HG03469 (cell line): Measurements from ENCODE around the gene ETV6.
A peak's percentile ranks its signal among the peaks of the same experiment; 100 is the strongest.

Source experiments
- ATAC-seq: cut with Tn5 transposase; IDR thresholded peaks from one replicate; pipeline ENCODE4 v1.9.1; 2021; ENCODE audit warnings: mild to moderate bottlenecking, moderate library complexity, moderate number of reproducible peaks; ENCODE audit not compliant: unreplicated experiment

Gene ETV6

GRCh38 chr12:11713202-11713601 lies 63.7 kb downstream of the ETV6 start:
- ATAC-seq, result no peak

DNA sequence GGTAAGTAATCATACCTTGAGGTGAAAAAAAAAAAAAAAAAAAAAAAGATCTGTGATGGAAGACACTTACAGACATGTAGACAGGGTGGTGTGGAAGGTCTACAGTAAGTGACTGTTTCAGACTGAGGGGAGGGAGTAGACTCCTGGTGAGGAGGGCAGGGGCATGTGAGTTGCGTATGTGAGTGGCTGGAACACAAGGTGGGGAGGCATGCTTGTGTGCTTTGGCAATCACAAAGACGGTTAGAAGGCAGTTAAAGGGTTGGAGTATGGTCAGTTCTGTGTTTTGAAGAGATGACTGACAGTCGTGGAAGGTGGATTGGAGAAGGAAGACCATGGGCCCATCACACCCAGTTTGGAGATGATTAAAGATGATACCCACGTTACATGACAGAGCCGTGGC lies 65.2 kb downstream of the ETV6 start:
- ATAC-seq, result no peak

DNA sequence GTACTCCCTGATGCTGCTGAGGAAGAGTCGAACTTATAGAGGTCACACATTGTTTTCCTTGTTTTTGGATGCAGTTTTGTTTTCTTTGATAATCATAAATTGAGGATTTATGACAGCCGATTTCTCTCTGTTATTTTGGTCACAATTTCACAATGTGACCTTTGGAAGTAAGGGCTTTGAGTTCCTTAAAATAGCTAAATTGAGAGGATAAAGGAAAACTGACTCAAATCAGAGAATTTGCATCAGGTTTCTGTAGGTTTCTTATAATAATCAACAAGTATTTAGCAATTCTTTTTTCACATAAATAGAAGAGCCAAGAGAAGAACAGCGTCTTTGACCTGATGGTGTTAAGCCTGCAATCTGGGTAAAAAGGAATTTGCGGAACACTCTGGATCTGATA lies 66.1 kb downstream of the ETV6 start:
- ATAC-seq, result no peak

DNA sequence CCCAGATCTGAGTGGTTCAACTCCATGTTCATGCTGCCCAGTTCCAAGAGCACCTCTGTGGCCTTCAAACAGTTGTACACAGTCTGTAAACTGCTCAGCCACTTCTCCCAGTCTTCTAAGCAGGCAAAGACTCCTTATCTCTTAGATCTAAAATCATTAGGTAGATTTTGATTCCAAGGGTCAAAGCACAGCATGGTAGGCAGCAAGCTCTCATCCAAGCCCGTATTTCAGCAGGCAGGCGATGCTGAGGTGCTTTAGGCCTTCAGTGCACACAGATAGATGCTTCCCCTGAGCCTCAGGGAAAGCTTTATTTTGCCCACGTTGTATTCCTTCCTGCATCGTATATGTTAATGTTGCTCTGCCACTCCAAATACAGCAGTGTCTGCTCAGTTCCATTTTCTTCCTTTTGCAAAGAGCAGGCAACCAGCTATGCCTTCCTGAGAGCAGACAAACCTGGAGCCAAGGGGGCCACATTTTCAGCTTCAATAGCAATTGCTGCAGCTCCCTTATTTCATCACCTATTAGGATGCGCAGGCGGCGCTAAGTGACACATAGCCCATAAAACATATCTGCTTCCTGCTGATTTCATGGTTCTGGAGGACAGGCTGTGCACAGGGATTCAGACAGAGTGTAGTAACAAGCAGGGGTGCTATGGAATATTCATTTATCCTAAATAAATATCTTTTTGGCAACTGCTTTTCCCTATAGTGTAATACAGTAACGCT lies 67.5 kb downstream of the ETV6 start:
- no peak for ATAC-seq

DNA sequence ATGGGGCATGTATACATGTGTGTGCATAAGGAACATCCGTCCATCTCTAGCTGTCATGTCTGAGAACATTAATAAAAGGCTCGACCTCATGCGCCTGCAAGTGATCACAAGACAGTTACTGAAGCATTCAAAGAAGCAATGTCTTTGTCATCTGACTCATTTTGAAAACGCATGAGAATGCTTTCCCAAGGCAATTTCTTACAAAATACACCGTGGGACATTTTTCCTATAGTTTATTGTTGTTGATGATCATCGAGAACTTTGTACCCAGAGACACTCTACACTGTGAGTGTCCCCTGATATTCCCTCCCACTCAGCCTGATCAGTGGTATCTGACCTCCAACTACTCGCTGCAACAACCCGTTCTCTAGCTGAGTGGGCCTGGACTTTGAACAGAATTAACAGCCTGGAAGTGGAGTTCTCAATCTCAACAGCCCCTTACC lies 68.1 kb downstream of the ETV6 start:
- no peak for ATAC-seq

GRCh38 chr12:11718105-11718504 lies 68.6 kb downstream of the ETV6 start:
- no peak for ATAC-seq

GRCh38 chr12:11718768-11719253 lies 69.3 kb downstream of the ETV6 start:
- no peak for ATAC-seq

DNA sequence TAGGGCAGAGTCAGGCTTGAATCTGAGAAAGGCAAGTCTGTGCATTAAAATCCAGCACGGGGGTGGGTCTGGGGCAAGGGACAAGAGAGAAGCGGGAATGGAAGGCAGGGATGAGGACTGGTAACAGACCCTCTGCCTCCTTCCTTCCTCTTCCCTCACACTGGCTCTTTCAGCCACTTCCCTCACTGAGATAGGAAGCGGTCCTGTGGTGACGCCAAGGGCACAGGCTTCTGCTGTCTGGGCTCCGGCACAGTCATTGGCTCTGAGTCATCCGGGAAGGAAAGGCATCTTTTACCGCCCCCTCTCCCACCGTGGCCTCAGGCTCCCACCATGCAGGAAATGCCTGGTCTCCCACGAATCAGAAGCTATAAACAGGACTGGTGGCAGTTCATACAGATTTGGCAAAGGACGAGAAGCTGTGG lies 70.2 kb downstream of the ETV6 start:
- ATAC-seq, result no peak

DNA sequence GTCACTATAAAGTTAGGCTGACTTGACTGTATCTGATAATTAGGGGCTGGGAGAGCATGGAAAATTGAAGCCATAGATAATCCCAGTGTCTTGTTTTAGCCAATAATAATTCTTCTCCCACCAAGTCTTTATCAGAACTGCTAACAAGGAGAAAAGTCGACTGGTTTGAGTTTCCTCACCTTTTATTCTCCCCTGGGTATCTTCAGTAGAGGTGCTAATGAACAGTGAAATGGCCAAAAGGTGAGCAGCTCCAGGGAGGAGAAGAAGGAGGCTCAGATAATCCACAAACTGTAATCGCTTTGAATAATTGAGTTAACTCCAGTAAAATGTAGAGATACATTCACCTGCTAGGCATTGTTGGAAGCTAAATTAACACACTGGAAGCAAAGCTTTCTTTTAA lies 72.6 kb downstream of the ETV6 start:
- ATAC-seq, result no peak

DNA sequence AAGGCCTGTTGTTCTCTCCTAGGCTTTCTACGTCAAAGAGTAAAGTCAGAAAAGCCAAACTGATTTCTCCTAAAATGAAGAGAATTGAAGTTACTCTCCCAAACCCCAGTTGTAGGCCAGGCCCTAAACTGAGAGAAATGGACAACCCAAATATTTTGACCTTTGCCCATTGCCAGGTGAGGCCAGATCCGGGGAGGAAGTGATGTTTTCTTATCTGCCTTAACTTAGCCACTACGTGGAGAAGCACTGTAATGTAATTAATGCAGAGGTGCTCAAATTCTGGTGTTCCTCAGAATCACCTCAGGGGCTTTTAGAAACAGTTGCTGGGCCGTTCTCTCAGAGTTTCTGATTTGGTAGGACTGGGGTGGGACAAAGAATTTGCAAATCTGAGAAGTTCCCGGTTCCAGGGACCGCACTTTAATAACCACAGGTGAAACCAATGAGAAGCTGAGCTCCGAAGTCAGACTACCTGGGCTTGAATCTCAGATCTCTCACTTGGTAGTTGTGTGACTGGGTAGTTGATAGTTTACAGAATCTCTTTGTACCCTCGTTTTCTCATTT lies 73.2 kb downstream of the ETV6 start:
- no peak for ATAC-seq

- no peak for ATAC-seq
These were observed 74.5 kb downstream of the ETV6 start for GRCh38 chr12:11723993-11724392.

DNA sequence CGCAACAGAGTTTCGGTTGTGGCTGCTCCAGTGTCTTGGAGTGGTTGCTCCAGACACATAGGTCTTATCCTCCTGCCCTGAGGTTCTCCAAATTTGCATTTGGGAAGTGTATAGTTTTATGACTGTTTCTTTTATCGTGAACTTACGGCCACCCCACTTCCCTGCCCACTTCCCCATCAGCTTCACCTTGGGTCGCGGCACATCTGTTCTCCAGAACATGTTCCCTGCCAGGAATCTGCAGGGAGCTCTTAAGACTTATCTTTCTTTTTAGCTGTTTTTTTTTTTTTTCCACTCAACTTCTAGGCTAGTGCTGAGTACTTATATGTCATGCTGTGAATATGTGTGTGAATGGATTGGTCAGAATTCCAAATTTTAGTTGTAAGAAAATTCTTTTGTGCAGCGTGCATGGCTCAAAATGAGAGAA lies 75.4 kb downstream of the ETV6 start:
- no peak for ATAC-seq

- no peak for ATAC-seq
These were observed 76.2 kb downstream of the ETV6 start for GRCh38 chr12:11725686-11726085.

DNA sequence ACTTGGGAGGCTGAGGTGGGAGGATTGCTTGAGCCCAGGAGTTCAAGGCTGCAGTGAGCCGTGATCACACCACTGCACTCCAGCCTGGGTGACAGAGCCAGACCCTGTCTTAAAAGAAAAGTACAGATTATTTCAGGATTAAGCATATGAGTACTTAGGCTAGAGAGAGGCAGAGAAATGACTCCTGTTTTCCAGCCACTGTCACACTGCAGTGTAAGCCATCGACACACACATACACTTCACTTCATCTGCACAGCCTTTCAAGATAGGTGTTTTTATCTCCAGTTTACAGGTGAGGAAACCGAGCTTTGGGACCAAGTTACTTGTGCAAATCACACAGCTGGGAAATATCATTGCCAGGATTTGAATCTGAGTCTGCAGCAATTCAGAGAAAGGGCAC lies 77.2 kb downstream of the ETV6 start:
- no peak for ATAC-seq

DNA sequence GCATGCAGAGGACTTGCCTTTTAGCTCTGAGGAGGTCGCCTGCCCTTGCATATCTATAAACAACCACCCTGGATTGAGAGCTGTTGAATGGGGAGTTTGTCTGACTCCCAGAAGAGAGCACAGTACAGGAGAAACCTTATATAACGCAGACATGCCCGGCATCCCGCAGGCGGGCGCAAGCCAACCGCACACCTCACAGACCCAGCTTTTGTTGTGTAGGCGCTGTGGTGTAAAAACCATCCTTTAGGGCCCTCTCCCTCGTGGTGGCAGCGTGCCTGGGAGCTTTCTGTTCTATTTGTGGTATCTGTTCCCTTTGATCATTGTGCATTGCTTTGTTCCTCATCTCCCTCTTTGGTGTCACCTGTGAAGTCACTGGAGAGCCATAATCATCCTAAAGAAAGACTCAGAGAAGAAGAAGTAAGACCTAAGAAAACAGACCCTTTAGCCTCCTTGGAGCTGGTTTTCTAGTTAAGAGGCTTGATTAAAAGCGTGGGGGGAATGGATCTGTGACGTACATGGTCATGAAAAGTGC lies 77.7 kb downstream of the ETV6 start:
- ATAC-seq, result no peak

DNA sequence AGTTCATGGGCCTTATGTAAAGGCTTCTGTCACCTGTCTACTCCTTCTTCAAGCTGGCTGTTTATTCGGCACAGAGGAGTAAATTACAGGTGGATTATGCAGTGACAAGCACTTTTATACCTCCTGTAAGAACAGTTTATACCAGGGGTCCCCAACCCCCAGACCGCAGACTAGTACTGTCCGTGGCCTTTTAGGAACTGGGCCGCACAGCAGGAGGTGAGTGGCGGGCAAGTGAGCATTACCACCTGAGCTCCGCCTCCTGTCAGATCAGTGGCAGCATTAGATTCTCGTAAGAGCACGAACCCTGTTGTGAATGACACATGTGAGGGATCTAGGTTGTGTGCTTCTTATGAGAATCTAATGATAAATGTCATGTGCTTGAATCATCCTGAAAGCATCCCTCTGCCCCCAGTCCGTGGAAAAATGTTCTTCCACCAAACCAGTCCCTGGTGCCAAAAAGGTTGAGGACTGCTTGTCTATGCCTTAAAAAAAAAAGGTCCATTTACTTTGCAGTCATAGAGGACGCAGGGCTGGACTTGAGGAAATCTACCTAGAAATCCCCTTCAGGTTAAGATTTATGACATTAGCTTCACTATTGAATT lies 78.8 kb downstream of the ETV6 start:
- no peak for ATAC-seq

DNA sequence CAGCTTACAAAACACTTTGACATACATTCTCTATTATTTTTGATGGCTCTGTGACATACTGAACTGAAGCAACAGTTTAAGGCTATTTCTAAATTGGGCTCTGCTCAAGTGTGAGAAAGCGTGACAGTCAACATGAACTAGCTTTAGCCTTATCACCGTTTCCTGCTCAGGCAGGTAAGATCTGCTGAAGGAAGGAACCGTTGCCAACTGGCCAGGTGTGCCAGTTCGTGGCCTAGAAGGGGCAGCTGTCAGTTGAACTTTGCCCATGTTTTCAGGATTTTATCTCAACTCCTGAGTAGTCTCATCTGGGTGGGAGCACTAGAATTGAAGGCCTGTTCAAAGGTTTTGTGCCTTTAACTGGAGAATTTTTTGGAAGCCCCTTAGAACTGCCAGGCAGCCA lies 79.5 kb downstream of the ETV6 start:
- peak; percentile 30 for ATAC-seq

GRCh38 chr12:11729439-11730150 lies 80.1 kb downstream of the ETV6 start:
- no peak for ATAC-seq

GRCh38 chr12:11730299-11731041 lies 81.0 kb downstream of the ETV6 start:
- no peak for ATAC-seq

DNA sequence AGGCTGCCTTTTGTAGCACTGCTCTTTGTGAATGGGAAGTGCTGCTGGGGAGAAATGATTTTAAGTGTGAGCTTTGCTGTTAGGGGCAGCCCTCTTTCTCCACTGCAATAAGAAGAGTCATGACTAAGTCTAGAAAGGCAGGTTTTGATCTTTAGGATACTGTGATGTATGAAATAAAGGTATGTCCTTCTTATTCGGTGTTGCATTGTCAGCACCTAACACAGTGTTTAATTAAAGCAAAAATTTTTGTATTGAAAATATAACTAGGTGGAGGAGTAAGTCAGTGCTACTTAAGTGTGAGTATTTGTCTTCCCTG lies 81.5 kb downstream of the ETV6 start:
- ATAC-seq, result no peak

- no peak for ATAC-seq
These were observed 82.0 kb downstream of the ETV6 start for GRCh38 chr12:11731455-11731854.
